ENCODE measurements around the gene ERBB2.

DNA sequence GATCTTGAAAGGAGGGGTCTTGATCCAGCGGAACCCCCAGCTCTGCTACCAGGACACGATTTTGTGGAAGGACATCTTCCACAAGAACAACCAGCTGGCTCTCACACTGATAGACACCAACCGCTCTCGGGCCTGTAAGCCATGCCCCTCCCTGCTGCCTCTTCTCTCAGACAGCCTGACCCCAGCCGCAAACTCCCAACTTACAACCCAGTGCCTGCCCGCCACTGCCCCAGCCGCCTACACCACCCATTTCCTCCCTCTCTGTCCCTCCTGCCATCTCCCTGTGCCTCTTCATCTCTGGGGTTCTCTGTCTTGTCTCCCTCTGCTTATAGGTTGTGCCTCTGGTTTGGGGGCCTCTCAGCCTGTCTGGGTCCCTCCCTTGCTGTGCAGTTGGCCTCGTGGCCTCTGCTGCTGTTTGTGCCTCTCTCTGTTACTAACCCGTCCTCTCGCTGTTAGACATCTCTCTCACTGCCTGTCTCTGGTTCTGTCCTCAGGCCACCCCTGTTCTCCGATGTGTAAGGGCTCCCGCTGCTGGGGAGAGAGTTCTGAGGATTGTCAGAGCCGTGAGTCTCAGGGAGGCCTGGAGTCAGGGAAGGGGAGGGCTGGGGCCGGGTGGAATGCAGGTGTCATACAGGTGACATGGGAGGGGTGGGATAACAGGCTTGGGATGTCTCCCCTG is 9.6 kb downstream of the ERBB2 start:
- TF ChIP-seq, protein P1, sequence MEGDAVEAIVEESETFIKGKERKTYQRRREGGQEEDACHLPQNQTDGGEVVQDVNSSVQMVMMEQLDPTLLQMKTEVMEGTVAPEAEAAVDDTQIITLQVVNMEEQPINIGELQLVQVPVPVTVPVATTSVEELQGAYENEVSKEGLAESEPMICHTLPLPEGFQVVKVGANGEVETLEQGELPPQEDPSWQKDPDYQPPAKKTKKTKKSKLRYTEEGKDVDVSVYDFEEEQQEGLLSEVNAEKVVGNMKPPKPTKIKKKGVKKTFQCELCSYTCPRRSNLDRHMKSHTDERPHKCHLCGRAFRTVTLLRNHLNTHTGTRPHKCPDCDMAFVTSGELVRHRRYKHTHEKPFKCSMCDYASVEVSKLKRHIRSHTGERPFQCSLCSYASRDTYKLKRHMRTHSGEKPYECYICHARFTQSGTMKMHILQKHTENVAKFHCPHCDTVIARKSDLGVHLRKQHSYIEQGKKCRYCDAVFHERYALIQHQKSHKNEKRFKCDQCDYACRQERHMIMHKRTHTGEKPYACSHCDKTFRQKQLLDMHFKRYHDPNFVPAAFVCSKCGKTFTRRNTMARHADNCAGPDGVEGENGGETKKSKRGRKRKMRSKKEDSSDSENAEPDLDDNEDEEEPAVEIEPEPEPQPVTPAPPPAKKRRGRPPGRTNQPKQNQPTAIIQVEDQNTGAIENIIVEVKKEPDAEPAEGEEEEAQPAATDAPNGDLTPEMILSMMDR (IDR thresholded peaks at IDR 0.05) = no peak
- no peak for TF ChIP-seq POLR2A (IDR thresholded peaks at IDR 0.05)

Data from Peyer's patch (tissue), 4 donors.